ENCODE data around the gene EPB41L2. TPM values are rescaled to one million over a fixed set of nuclear protein-coding genes. Genes with fewer than 3 reads are reported as not detected.

The EPB41L2 gene
- total and polyA plus RNA-seq, 2 experiments from 2014 or later: 23.2 to 31.3 TPM

- H4K20me1 ChIP-seq (ENCODE audit: insufficient read depth): no peaks in the 10 kb centered on the region
- H3K4me3 ChIP-seq: no peak overlapping the region
- no peak overlapping the region for H3K9ac ChIP-seq
- peaks cover 78% of the 10 kb centered on the region for H3K79me2 ChIP-seq (ENCODE audit: insufficient read depth)
- no peaks in the 10 kb centered on the region for H3K9me2 ChIP-seq (ENCODE audit: insufficient read depth)
- no peaks in the 10 kb centered on the region for H3K27me3 ChIP-seq (replicated peaks; ENCODE audit: insufficient read depth)
- H3K9me3 ChIP-seq (ENCODE audit: low read depth): no peaks in the 10 kb centered on the region
- peaks cover 23% of the 10 kb centered on the region for H3K4me1 ChIP-seq (ENCODE audit: insufficient read depth)
- no peak overlapping the region for H2AFZ ChIP-seq
- no peak overlapping the region for H3K4me2 ChIP-seq (ENCODE audit: unreplicated experiment)
- H3K27ac ChIP-seq: no peak overlapping the region
- no peak for DNase-seq
- peaks cover 13% of the 10 kb centered on the region for H3F3A ChIP-seq (ENCODE audit: insufficient read depth)
- H3K36me3 ChIP-seq (ENCODE audit: low read depth): no peaks in the 10 kb centered on the region
- TF ChIP-seq EZH2 (IDR thresholded peaks at IDR 0.05; ENCODE audit: insufficient read depth, poor library complexity, severe bottlenecking): no peak
- TF ChIP-seq EZH2phosphoT487 (IDR thresholded peaks at IDR 0.05; ENCODE audit: insufficient read depth, low read depth): no peak
- in situ Hi-C loops (cut with MboI): no loop called here
- 97 to 100% methylated on average over 1 of the region's 1 CpG for WGBS, 2 experiments (ENCODE audit: low coverage in 1 of 2, low lambda C conversion rate in 2 of 2, missing lambda C conversion rate in 2 of 2)
Observed at GRCh38 chr6:131026243-131026642, 36.8 kb downstream of the EPB41L2 start.

DNA sequence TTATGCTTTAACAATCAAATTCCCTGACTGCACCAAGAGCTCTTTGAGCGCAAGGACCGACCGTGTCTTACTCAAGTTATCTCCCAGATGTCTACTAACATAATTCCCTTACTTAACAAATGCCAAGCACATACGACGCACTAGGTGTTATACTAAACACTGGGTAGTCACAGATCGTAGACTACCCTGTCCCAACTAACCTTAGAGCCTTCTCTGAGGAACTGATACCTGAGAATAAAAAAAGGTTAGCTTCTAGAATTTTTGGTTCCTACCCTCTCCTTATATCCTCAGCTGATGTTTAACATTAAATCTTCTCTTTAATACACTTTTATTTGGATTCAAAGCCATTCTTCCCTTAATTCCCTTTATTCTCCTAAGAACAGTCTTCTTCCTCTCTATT lies 38.5 kb downstream of the EPB41L2 start:
- Histone ChIP-seq H3K9me3 (ENCODE audit: low read depth) (no peaks in the 10 kb centered on the region), H4K20me1 (ENCODE audit: insufficient read depth) (no peaks in the 10 kb centered on the region), H3K36me3 (ENCODE audit: low read depth) (no peaks in the 10 kb centered on the region), H3K9ac (no peak overlapping the region), H3K9me2 (ENCODE audit: insufficient read depth) (no peaks in the 10 kb centered on the region), H3K4me2 (ENCODE audit: unreplicated experiment) (no peak overlapping the region), H3K4me1 (ENCODE audit: insufficient read depth) (peaks cover 16% of the 10 kb centered on the region), H3K79me2 (ENCODE audit: insufficient read depth) (peaks cover 73% of the 10 kb centered on the region), H3K27ac (no peak overlapping the region), H3F3A (ENCODE audit: insufficient read depth) (peaks cover 13% of the 10 kb centered on the region), H2AFZ (no peak overlapping the region), H3K4me3 (no peak overlapping the region), H3K27me3 (replicated peaks; ENCODE audit: insufficient read depth) (no peaks in the 10 kb centered on the region)
- WGBS, 2 experiments (ENCODE audit: low coverage in 1 of 2, low lambda C conversion rate in 2 of 2, missing lambda C conversion rate in 2 of 2): 97 to 99% methylated on average over 6 of the region's 6 CpGs
- in situ Hi-C loops (cut with MboI): no loop called here
- DNase-seq: no peak
- no peak for TF ChIP-seq EZH2 (IDR thresholded peaks at IDR 0.05; ENCODE audit: insufficient read depth, poor library complexity, severe bottlenecking)
- TF ChIP-seq EZH2phosphoT487 (IDR thresholded peaks at IDR 0.05; ENCODE audit: insufficient read depth, low read depth): no peak

GRCh38 chr6:131023834-131024504 lies 39.1 kb downstream of the EPB41L2 start:
- DNase-seq: peak; percentile 74
- 63 to 67% methylated on average over 3 of the region's 3 CpGs for WGBS, 2 experiments (ENCODE audit: low coverage in 1 of 2, low lambda C conversion rate in 2 of 2, missing lambda C conversion rate in 2 of 2)
- no peaks in the 10 kb centered on the region for H4K20me1 ChIP-seq (ENCODE audit: insufficient read depth)
- H3F3A ChIP-seq (ENCODE audit: insufficient read depth): peaks cover 13% of the 10 kb centered on the region
- peak overlapping the region; percentile 52 for H3K4me2 ChIP-seq (ENCODE audit: unreplicated experiment)
- no peak overlapping the region for H2AFZ ChIP-seq
- H3K4me1 ChIP-seq (ENCODE audit: insufficient read depth): peaks cover 10% of the 10 kb centered on the region
- no peaks in the 10 kb centered on the region for H3K9me3 ChIP-seq (ENCODE audit: low read depth)
- no peaks in the 10 kb centered on the region for H3K36me3 ChIP-seq (ENCODE audit: low read depth)
- no peak for TF ChIP-seq EZH2 (IDR thresholded peaks at IDR 0.05; ENCODE audit: insufficient read depth, poor library complexity, severe bottlenecking)
- no peak for TF ChIP-seq EZH2phosphoT487 (IDR thresholded peaks at IDR 0.05; ENCODE audit: insufficient read depth, low read depth)
- no peak overlapping the region for H3K9ac ChIP-seq
- in situ Hi-C loops (cut with MboI): no loop called here
- H3K27ac ChIP-seq: peak overlapping the region; percentile 31
- peaks cover 68% of the 10 kb centered on the region for H3K79me2 ChIP-seq (ENCODE audit: insufficient read depth)
- H3K27me3 ChIP-seq (replicated peaks; ENCODE audit: insufficient read depth): no peaks in the 10 kb centered on the region
- no peak overlapping the region for H3K4me3 ChIP-seq
- H3K9me2 ChIP-seq (ENCODE audit: insufficient read depth): no peaks in the 10 kb centered on the region

DNA sequence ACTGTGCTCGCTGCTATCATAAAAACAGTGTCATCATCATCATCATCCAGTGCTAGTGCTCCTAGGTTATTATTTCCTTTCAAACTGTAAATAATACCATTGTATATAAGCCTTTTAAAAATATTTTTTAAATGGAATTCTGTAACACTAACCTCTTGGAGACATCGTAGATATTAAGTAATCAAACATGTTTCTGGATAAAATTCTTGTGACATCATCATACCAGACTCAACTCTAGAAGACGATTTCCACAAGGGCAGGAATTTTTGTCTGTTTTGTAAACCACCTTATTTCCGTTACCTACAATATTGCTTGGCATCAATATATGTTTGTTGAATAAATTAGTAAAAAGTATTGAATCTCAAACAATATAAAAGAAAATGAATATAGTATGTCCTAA lies 40.4 kb downstream of the EPB41L2 start:
- in situ Hi-C loops (cut with MboI): no loop called here
- H3K36me3 ChIP-seq (ENCODE audit: low read depth): no peaks in the 10 kb centered on the region

More for the DNA sequence above, 40.4 kb downstream of the EPB41L2 start:
- Histone ChIP-seq H3K4me1 (ENCODE audit: insufficient read depth) (peaks cover 9% of the 10 kb centered on the region), H4K20me1 (ENCODE audit: insufficient read depth) (no peaks in the 10 kb centered on the region), H2AFZ (no peak overlapping the region), H3K27ac (no peak overlapping the region), H3K27me3 (replicated peaks; ENCODE audit: insufficient read depth) (no peaks in the 10 kb centered on the region), H3F3A (ENCODE audit: insufficient read depth) (peaks cover 13% of the 10 kb centered on the region), H3K4me3 (no peak overlapping the region), H3K4me2 (ENCODE audit: unreplicated experiment) (no peak overlapping the region), H3K79me2 (ENCODE audit: insufficient read depth) (peaks cover 61% of the 10 kb centered on the region), H3K9me3 (ENCODE audit: low read depth) (no peaks in the 10 kb centered on the region), H3K9ac (no peak overlapping the region), H3K9me2 (ENCODE audit: insufficient read depth) (no peaks in the 10 kb centered on the region)
- TF ChIP-seq EZH2 (IDR thresholded peaks at IDR 0.05; ENCODE audit: insufficient read depth, poor library complexity, severe bottlenecking) (no peak), EZH2phosphoT487 (IDR thresholded peaks at IDR 0.05; ENCODE audit: insufficient read depth, low read depth) (no peak)
- WGBS, 2 experiments (ENCODE audit: low coverage in 1 of 2, low lambda C conversion rate in 2 of 2, missing lambda C conversion rate in 2 of 2): 44 to 48% methylated on average over 4 of the region's 4 CpGs
- no peak for DNase-seq
